ENCODE data around the gene ANKS4B. TPM values are rescaled to one million over a fixed set of nuclear protein-coding genes. Genes with fewer than 3 reads are reported as not detected.

Gene ANKS4B
- total and polyA plus RNA-seq, 2 donors (not counting 3 experiments of a cell fraction or from before 2014, with no cell fraction given), result not detected

DNA sequence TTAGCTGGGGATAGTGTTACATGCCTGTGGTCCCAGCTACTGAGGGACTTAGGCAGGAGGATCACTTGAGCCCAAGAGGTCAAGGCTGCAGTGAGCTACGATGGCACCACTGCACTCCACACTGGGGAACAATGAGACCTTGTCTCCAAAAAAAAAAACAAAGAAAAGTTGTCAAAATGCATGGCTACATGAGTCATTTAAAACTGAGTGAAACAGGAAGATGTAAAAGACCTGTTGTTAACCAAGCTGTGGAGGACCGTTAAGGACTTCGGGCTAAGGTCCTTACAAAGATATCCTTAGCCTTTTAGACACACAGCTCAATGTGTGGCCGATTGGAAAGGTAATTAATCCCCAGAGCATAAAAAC, 47.2 kb upstream of the ANKS4B start:
- Histone ChIP-seq H2AFZ (ENCODE audit: low read depth, low read length) (no peak overlapping the region), H3K4me3 (replicated peaks in 1 of 3; ENCODE audit: insufficient read depth in 1 of 3, low read depth in 1 of 3, low read length in 3 of 3) (no peak overlapping the region), H3K36me3 (ENCODE audit: control insufficient read depth in 2 of 2, extremely low read depth in 1 of 2, insufficient read depth in 2 of 2, low read length in 2 of 2) (peaks cover 0 to 5% of the 10 kb centered on the region in 2 experiments), H3K79me2 (ENCODE audit: control insufficient read depth, insufficient read depth, low read length) (no peaks in the 10 kb centered on the region), H3K9ac (replicated peaks; ENCODE audit: extremely low read depth, insufficient read depth, low read length) (no peak overlapping the region), H3K27me3 (ENCODE audit: control insufficient read depth in 2 of 2, insufficient read depth in 2 of 2, low read length in 2 of 2) (peaks cover 0 to 5% of the 10 kb centered on the region in 2 experiments), H3K9me1 (replicated peaks; ENCODE audit: control insufficient read depth, extremely low read depth, insufficient read depth, low read length) (no peaks in the 10 kb centered on the region), H3K27ac (ENCODE audit: insufficient read depth, low read depth, low read length) (no peak overlapping the region), H3K9me3 (replicated peaks; ENCODE audit: control insufficient read depth, insufficient read depth, low read length) (no peaks in the 10 kb centered on the region), H3K4me1 (ENCODE audit: control insufficient read depth, extremely low read depth, insufficient read depth, low read length) (peaks cover 11% of the 10 kb centered on the region), H3K4me2 (ENCODE audit: insufficient read depth, low read length) (no peak overlapping the region), H4K20me1 (replicated peaks; ENCODE audit: control insufficient read depth, extremely low read depth, insufficient read depth, low read length) (no peaks in the 10 kb centered on the region)
- FAIRE-seq (no peak), DNase-seq (ENCODE audit: low read depth, low spot score) (no peak)
- CTCF ChIA-PET, result interaction anchor here (4.5 to 5.8 kb wide), 2 partner anchors 30 to 115 kb away, joined by 30 to 132 read pairs; no protein-coding TSS in a partner anchor
- dilution Hi-C loops (cut with MboI; ENCODE audit: extremely low pct_ligation_motif_present, low sequenced_read_pairs), result no loop called here
- TF ChIP-seq POLR2A (IDR thresholded peaks at IDR 0.05; ENCODE audit: low read depth, low read length), result no peak
- TF ChIP-seq FOS (IDR thresholded peaks at IDR 0.05; ENCODE audit: borderline replicate concordance, insufficient read depth, low read length), result peak; percentile 8
- intact Hi-C loops (cut with micrococcal nuclease), result no loop called here
- POLR2A ChIA-PET, result interaction anchor here (0.6 kb wide), 1 partner anchor 19 kb away, joined by 3 read pairs; no protein-coding TSS in a partner anchor
- BruUV-seq (replicated peaks), result no TSS peak

DNA sequence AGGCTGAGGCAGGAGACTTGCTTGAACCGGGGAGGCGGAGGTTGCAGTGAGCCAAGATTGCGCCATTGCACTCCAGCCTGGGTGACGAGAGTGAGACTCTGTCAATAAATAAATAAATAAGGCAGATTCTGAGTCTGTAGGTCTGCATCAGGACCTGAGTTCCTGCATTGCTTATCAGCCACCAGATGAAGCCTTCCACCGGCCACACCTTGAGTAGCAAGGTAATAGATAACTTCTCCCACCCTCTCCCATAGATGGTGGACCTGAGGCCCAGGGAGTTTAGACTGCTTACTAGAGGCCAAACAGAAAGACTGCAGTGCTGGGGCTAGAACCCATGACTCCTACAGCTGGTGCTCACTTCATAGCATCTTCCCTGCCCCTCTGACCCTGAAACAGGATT, 44.2 kb upstream of the ANKS4B start:
- TF ChIP-seq JUN (IDR thresholded peaks at IDR 0.05; ENCODE audit: borderline replicate concordance, insufficient read depth, insufficient read length, low read depth) (no peak), MYC (IDR thresholded peaks at IDR 0.05; ENCODE audit: low read depth, low read length) (no peak), POLR2AphosphoS5 (IDR thresholded peaks at IDR 0.05; ENCODE audit: insufficient read depth, low read depth, low read length) (no peak), MAX (IDR thresholded peaks at IDR 0.05; ENCODE audit: insufficient read depth, insufficient read length) (no peak), POLR2A (IDR thresholded peaks at IDR 0.05; ENCODE audit: low read depth, low read length) (no peak), FOS (IDR thresholded peaks at IDR 0.05; ENCODE audit: borderline replicate concordance, insufficient read depth, low read length) (no peak), EZH2 (IDR thresholded peaks at IDR 0.05; ENCODE audit: borderline replicate concordance, low read depth, low read length, severe bottlenecking) (no peak), GATA2 (IDR thresholded peaks at IDR 0.05; ENCODE audit: insufficient read depth, insufficient read length, low read depth, low read length) (no peak)
- TF ChIP-seq, protein P1, sequence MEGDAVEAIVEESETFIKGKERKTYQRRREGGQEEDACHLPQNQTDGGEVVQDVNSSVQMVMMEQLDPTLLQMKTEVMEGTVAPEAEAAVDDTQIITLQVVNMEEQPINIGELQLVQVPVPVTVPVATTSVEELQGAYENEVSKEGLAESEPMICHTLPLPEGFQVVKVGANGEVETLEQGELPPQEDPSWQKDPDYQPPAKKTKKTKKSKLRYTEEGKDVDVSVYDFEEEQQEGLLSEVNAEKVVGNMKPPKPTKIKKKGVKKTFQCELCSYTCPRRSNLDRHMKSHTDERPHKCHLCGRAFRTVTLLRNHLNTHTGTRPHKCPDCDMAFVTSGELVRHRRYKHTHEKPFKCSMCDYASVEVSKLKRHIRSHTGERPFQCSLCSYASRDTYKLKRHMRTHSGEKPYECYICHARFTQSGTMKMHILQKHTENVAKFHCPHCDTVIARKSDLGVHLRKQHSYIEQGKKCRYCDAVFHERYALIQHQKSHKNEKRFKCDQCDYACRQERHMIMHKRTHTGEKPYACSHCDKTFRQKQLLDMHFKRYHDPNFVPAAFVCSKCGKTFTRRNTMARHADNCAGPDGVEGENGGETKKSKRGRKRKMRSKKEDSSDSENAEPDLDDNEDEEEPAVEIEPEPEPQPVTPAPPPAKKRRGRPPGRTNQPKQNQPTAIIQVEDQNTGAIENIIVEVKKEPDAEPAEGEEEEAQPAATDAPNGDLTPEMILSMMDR (IDR thresholded peaks at IDR 0.05; ENCODE audit: extremely low read depth in 1 of 2, insufficient read depth in 1 of 2, low read depth in 1 of 2, low read length in 2 of 2), result no peak
- POLR2A ChIA-PET, result no interaction called here
- dilution Hi-C loops (cut with MboI; ENCODE audit: extremely low pct_ligation_motif_present, low sequenced_read_pairs) (no loop called here), intact Hi-C loops (cut with micrococcal nuclease) (no loop called here)
- no peaks in the 10 kb centered on the region for H3K79me2 ChIP-seq (ENCODE audit: control insufficient read depth, insufficient read depth, low read length)
- no peak for DNase-seq (ENCODE audit: low read depth, low spot score)
- H3K9ac ChIP-seq (replicated peaks; ENCODE audit: extremely low read depth, insufficient read depth, low read length), result no peak overlapping the region
- no peak overlapping the region for H2AFZ ChIP-seq (ENCODE audit: low read depth, low read length)
- no peak overlapping the region for H3K4me2 ChIP-seq (ENCODE audit: insufficient read depth, low read length)
- H3K9me3 ChIP-seq (replicated peaks; ENCODE audit: control insufficient read depth, insufficient read depth, low read length), result no peaks in the 10 kb centered on the region
- peaks cover 11% of the 10 kb centered on the region for H3K4me1 ChIP-seq (ENCODE audit: control insufficient read depth, extremely low read depth, insufficient read depth, low read length)
- no peaks in the 10 kb centered on the region for H4K20me1 ChIP-seq (replicated peaks; ENCODE audit: control insufficient read depth, extremely low read depth, insufficient read depth, low read length)
- no peaks in the 10 kb centered on the region for H3K36me3 ChIP-seq (ENCODE audit: control insufficient read depth in 2 of 2, extremely low read depth in 1 of 2, insufficient read depth in 2 of 2, low read length in 2 of 2)
- no peaks in the 10 kb centered on the region for H3K9me1 ChIP-seq (replicated peaks; ENCODE audit: control insufficient read depth, extremely low read depth, insufficient read depth, low read length)
- H3K4me3 ChIP-seq (replicated peaks in 1 of 3; ENCODE audit: insufficient read depth in 1 of 3, low read depth in 1 of 3, low read length in 3 of 3), result no peak overlapping the region
- BruUV-seq (replicated peaks), result no TSS peak
- peaks cover 8 to 10% of the 10 kb centered on the region in 2 experiments for H3K27me3 ChIP-seq (ENCODE audit: control insufficient read depth in 2 of 2, insufficient read depth in 2 of 2, low read length in 2 of 2)
- CTCF ChIA-PET, result interaction anchor here (0.6 to 5.8 kb wide), 23 partner anchors 9 to 1507 kb away, joined by 3 to 132 read pairs (median 5); partner anchors contain the start of genes CRYM and LDAF1
- no peak for FAIRE-seq
- H3K27ac ChIP-seq (ENCODE audit: insufficient read depth, low read depth, low read length), result no peak overlapping the region

All from endothelial cell of umbilical vein (primary cell).